Measurements from ENCODE around the gene ECPAS. TPM values are rescaled to one million over a fixed set of nuclear protein-coding genes. Genes with fewer than 3 reads are reported as not detected.

The ECPAS gene
- total RNA-seq, 1 donor from 2014 or later: 89.7 TPM

DNA sequence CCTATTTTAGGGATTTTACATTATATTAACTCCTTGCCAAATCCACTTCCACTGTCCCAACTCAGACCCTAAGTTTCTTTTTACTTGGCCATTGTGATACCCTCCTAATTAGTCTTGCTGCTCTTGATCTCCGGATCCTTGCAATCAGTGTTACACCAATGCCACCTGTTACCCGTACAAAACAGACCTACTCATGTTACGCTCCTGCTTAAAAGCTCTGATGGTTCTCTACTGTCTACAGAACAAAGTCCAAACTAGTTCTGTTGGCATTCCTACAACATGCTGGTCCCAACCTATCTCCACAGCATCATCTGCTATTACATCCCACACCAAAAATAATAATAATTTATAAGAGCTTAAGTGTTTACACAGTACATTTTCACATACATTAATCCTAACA is 9.8 kb downstream of the ECPAS start:
- Mint-ChIP-seq H3K27me3 (ENCODE audit: low read depth, unreplicated experiment) (no peaks in the 10 kb centered on the region), H3K36me3 (ENCODE audit: low read depth, unreplicated experiment) (peaks cover 3% of the 10 kb centered on the region), H3K4me3 (ENCODE audit: unreplicated experiment) (no peak overlapping the region), H3K27ac (ENCODE audit: unreplicated experiment) (no peak overlapping the region), H3K9me3 (ENCODE audit: unreplicated experiment) (no peaks in the 10 kb centered on the region), H3K4me1 (ENCODE audit: low read depth, unreplicated experiment) (peaks cover 5% of the 10 kb centered on the region)
- no peak overlapping the region for H3K9ac ChIP-seq (ENCODE audit: low read length)
- DNase-seq (ENCODE audit: low read depth) (no peak), FAIRE-seq (no peak)
- TF ChIP-seq, protein P1, sequence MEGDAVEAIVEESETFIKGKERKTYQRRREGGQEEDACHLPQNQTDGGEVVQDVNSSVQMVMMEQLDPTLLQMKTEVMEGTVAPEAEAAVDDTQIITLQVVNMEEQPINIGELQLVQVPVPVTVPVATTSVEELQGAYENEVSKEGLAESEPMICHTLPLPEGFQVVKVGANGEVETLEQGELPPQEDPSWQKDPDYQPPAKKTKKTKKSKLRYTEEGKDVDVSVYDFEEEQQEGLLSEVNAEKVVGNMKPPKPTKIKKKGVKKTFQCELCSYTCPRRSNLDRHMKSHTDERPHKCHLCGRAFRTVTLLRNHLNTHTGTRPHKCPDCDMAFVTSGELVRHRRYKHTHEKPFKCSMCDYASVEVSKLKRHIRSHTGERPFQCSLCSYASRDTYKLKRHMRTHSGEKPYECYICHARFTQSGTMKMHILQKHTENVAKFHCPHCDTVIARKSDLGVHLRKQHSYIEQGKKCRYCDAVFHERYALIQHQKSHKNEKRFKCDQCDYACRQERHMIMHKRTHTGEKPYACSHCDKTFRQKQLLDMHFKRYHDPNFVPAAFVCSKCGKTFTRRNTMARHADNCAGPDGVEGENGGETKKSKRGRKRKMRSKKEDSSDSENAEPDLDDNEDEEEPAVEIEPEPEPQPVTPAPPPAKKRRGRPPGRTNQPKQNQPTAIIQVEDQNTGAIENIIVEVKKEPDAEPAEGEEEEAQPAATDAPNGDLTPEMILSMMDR (IDR thresholded peaks at IDR 0.05; ENCODE audit: insufficient read depth, low read depth, low read length): no peak
- no peak for TF ChIP-seq EZH2 (IDR thresholded peaks at IDR 0.05; ENCODE audit: insufficient read depth, low read length)
- no peaks in the 10 kb centered on the region for H3K27me3 ChIP-seq (ENCODE audit: insufficient read depth, low read length)
- H3K27ac ChIP-seq (ENCODE audit: low read depth, low read length): no peak overlapping the region
- H3K4me2 ChIP-seq (ENCODE audit: low read length): no peak overlapping the region
- no peak overlapping the region for H3K4me3 ChIP-seq (ENCODE audit: insufficient read depth, low read depth, low read length)
- no peaks in the 10 kb centered on the region for H3K9me3 ChIP-seq (ENCODE audit: insufficient read depth, low read depth, low read length)
- no peaks in the 10 kb centered on the region for H3K36me3 ChIP-seq (ENCODE audit: insufficient read depth, low read length)
- H4K20me1 ChIP-seq (ENCODE audit: insufficient read depth, low read length): peaks cover 91% of the 10 kb centered on the region
- H3K79me2 ChIP-seq (ENCODE audit: insufficient read depth, low read length): peaks cover 98% of the 10 kb centered on the region
- H3K4me1 ChIP-seq (ENCODE audit: insufficient read depth, low read length): no peaks in the 10 kb centered on the region
- no peak overlapping the region for H2AFZ ChIP-seq (ENCODE audit: low read depth, low read length)

DNA sequence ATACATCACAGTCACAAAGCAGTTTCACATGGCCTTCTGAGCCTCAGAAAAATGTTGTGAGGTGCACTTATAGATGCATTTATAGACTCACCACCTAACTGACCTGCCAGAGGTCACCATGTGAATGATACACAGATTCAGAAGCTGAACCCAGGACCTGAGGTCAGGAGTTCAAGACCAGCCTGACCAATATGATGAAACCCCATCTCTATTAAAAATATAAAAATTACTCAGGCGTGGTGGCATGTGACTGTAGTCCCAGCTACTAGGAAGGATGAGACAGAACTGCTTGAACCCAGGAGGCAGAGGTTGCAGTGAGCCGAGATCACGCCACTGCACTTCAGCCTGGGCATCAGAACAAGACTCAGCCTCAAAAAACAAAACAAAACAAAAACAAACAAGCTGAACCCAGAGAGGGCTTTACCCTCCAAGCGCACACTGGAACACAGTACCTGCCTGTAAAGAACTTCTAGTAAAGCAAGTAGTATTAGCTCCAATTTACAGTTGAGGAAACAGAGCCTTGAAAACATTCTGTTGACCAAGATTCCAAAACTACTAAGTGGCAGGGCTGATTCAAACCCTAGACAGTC is 16.3 kb downstream of the ECPAS start:
- Mint-ChIP-seq H3K27ac (ENCODE audit: unreplicated experiment) (no peak overlapping the region), H3K27me3 (ENCODE audit: low read depth, unreplicated experiment) (no peaks in the 10 kb centered on the region), H3K36me3 (ENCODE audit: low read depth, unreplicated experiment) (peaks cover 8% of the 10 kb centered on the region), H3K4me3 (ENCODE audit: unreplicated experiment) (no peak overlapping the region), H3K9me3 (ENCODE audit: unreplicated experiment) (peaks cover 3% of the 10 kb centered on the region), H3K4me1 (ENCODE audit: low read depth, unreplicated experiment) (no peaks in the 10 kb centered on the region)
- FAIRE-seq (no peak), DNase-seq (ENCODE audit: low read depth) (no peak)
- no peak overlapping the region for H3K9ac ChIP-seq (ENCODE audit: low read length)
- H3K4me1 ChIP-seq (ENCODE audit: insufficient read depth, low read length): no peaks in the 10 kb centered on the region
- peaks cover 85% of the 10 kb centered on the region for H4K20me1 ChIP-seq (ENCODE audit: insufficient read depth, low read length)
- no peak overlapping the region for H2AFZ ChIP-seq (ENCODE audit: low read depth, low read length)
- no peak for TF ChIP-seq EZH2 (IDR thresholded peaks at IDR 0.05; ENCODE audit: insufficient read depth, low read length)
- TF ChIP-seq, protein P1 (IDR thresholded peaks at IDR 0.05; ENCODE audit: insufficient read depth, low read depth, low read length): no peak
- H3K36me3 ChIP-seq (ENCODE audit: insufficient read depth, low read length): no peaks in the 10 kb centered on the region
- no peak overlapping the region for H3K4me3 ChIP-seq (ENCODE audit: insufficient read depth, low read depth, low read length)
- no peaks in the 10 kb centered on the region for H3K27me3 ChIP-seq (ENCODE audit: insufficient read depth, low read length)
- H3K79me2 ChIP-seq (ENCODE audit: insufficient read depth, low read length): peaks cover 97% of the 10 kb centered on the region
- no peak overlapping the region for H3K4me2 ChIP-seq (ENCODE audit: low read length)
- no peak overlapping the region for H3K27ac ChIP-seq (ENCODE audit: low read depth, low read length)
- no peaks in the 10 kb centered on the region for H3K9me3 ChIP-seq (ENCODE audit: insufficient read depth, low read depth, low read length)

DNA sequence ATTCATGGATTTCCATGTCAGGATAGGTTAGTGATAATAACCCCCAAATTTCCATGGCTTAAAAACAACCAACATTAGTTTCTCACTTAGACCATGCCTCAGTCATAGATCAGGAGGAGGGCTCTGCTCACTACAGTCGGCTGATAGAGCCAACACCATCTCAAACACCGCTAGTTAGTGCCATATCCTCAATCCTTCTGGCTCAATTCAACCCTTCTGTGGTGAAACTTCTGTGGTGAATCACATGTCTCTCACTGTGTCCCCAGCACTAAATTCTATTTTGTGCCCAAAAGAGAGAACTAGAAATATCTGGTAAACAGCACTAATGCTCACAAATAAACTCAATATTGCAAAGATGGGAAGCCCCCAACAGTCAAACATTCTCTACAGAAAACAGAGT is 21.1 kb downstream of the ECPAS start:
- peaks cover 97% of the 10 kb centered on the region for H3K79me2 ChIP-seq (ENCODE audit: insufficient read depth, low read length)
- no peak overlapping the region for H3K4me3 Mint-ChIP-seq (ENCODE audit: unreplicated experiment)

More for the DNA sequence above, 21.1 kb downstream of the ECPAS start:
- Histone ChIP-seq H3K27ac (ENCODE audit: low read depth, low read length) (no peak overlapping the region), H3K9me3 (ENCODE audit: insufficient read depth, low read depth, low read length) (peaks cover 3% of the 10 kb centered on the region), H4K20me1 (ENCODE audit: insufficient read depth, low read length) (peaks cover 74% of the 10 kb centered on the region), H3K9ac (ENCODE audit: low read length) (no peak overlapping the region), H3K36me3 (ENCODE audit: insufficient read depth, low read length) (no peaks in the 10 kb centered on the region), H3K4me3 (ENCODE audit: insufficient read depth, low read depth, low read length) (no peak overlapping the region), H3K27me3 (ENCODE audit: insufficient read depth, low read length) (no peaks in the 10 kb centered on the region), H3K4me2 (ENCODE audit: low read length) (no peak overlapping the region), H2AFZ (ENCODE audit: low read depth, low read length) (no peak overlapping the region), H3K4me1 (ENCODE audit: insufficient read depth, low read length) (no peaks in the 10 kb centered on the region)
- no peak overlapping the region for H3K27ac Mint-ChIP-seq (ENCODE audit: unreplicated experiment)
- no peak for TF ChIP-seq EZH2 (IDR thresholded peaks at IDR 0.05; ENCODE audit: insufficient read depth, low read length)
- TF ChIP-seq, protein P1 (IDR thresholded peaks at IDR 0.05; ENCODE audit: insufficient read depth, low read depth, low read length): no peak
- DNase-seq (ENCODE audit: low read depth) (no peak), FAIRE-seq (no peak)
- H3K4me1 Mint-ChIP-seq (ENCODE audit: low read depth, unreplicated experiment): no peaks in the 10 kb centered on the region
- peaks cover 8% of the 10 kb centered on the region for H3K36me3 Mint-ChIP-seq (ENCODE audit: low read depth, unreplicated experiment)
- H3K27me3 Mint-ChIP-seq (ENCODE audit: low read depth, unreplicated experiment): no peaks in the 10 kb centered on the region
- peaks cover 3% of the 10 kb centered on the region for H3K9me3 Mint-ChIP-seq (ENCODE audit: unreplicated experiment)

Measured in astrocyte (in vitro differentiated cells and primary cell).